Psoas muscle (tissue), 8 donors: ENCODE data around the gene IGFBPL1. TPM values are rescaled to one million over a fixed set of nuclear protein-coding genes. Genes with fewer than 3 reads are reported as not detected.

Source experiments
- ATAC-seq, 4 donors: fragments of 200-7000 bp; cut with Tn5 transposase; one replicate each; pipeline ENCODE4 v1.9.1; 2020; ENCODE audit warnings: moderate library complexity in 3 of 4, mild to moderate bottlenecking in 2 of 4
- DNase-seq, 2 donors: peaks; one replicate each; pipeline ENCODE4 v3.0.0-alpha.2; 2020
- H3K27ac ChIP-seq: fragments of 200-600 bp; one replicate; pipeline ENCODE4 v1.8.0; 2022
- H3K27me3 ChIP-seq, 3 donors: fragments of 200-600 bp in 1 of 3; one replicate each; pipeline versions ENCODE4 v1.6.1 to v1.8.0; 2013 to 2022; ENCODE audit warnings: low read length in 2 of 3, mild to moderate bottlenecking in 2 of 3, moderate library complexity in 1 of 3; ENCODE audit not compliant: insufficient read depth in 3 of 3
- H3K36me3 ChIP-seq, 2 donors: fragments of 200-600 bp in 1 of 2; one replicate each; pipeline versions ENCODE4 v1.6.1 to v1.8.0; 2013 to 2022; ENCODE audit warnings: low read depth in 1 of 2, mild to moderate bottlenecking in 1 of 2, moderate library complexity in 1 of 2; ENCODE audit not compliant: insufficient read depth in 1 of 2
- H3K4me1 ChIP-seq: fragments of 200-600 bp; one replicate; pipeline ENCODE4 v1.8.0; 2022
- H3K4me3 ChIP-seq: fragments of 200-600 bp; one replicate; pipeline ENCODE4 v1.8.0; 2022; ENCODE audit warnings: mild to moderate bottlenecking
- H3K9me3 ChIP-seq: fragments of 200-600 bp; one replicate; pipeline ENCODE4 v1.8.0; 2022
- WGBS, 3 donors: extraction: QIAGEN DNeasy Blood & Tissue Kit; methylation state at CpG; one replicate each; pipeline versions ENCODE4 v1.1.6 to v1.1.7; 2013; 5-methylcytosine and 5-hydroxymethylcytosine counted together
- intact Hi-C, 2 donors: fragments of 100-400 bp; cut with DNase I; formaldehyde crosslinking; loops; one replicate each; pipeline versions ENCODE4 v1.11.0 to v1.14.2; 2022
- polyA plus RNA-seq, 3 donors: library from polyadenylated mRNA; stranded (reverse); fragments of 200-250 nt; gene quantifications; one replicate each; pipeline ENCODE4 v1.2.3, GENCODE V29; 2013
- total RNA-seq, 4 donors: library from RNA; stranded (reverse); fragmentation: NEBNext Ultra II Directional in 2 of 4; extraction: Animal tissue kit (Norgen Biotek cat#: 25700) in 2 of 4; gene quantifications; one replicate each; pipeline versions ENCODE4 v1.2.1 to v1.2.4, GENCODE V29; 2021 to 2023
- TF ChIP-seq, protein P1 (sequence below): fragments of 200-600 bp; IDR thresholded peaks from one replicate; pipeline ENCODE4 v1.8.0; 2022; ENCODE audit warnings: antibody characterized with exemption
- donor health status: healthy with polysubstance abuse.
- donor health status: DM: no; HTN: no; CAD: no; lungs with moderate emphysema.
- donor health status: Bipolar disorder and iron deficiency.
- donor health status: healthy.
- donor health status: DM: yes; HTN: yes; CAD: no.
- donor health status: DM: no; HTN: no; CAD: no.
- donor health status: DM: no; HTN: no; CAD: no.
- donor health status: DM: yes; HTN: yes; CAD: no.

IGFBPL1 gene
- total and polyA plus RNA-seq, 7 donors = 0.10 to 0.51 (median 0.42) TPM; not detected in 4

DNA sequence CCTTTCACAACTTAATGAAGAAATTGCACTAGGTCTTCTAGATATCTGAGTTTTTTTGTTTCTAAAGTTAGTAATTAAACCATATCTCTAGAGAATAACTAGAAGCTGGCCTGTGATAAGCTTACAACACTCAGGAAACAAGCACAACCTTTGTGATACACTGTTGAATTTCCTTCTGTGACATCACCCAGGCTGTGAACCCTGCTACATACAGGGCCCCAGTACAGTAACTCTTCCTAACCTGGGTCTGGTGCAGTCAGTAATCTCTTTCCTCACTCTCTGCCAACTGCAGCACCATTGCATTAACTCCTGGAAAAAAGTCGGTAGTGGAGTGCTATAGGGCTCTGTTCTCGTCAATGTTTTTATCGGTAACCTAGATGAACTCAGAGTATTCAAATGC, 10.6 kb upstream of the IGFBPL1 start:
- 86 to 94% (median 90%) methylated on average over 3 of the region's 3 CpGs for WGBS, 3 donors
- no peak for DNase-seq
- H3K4me3 ChIP-seq = no peak overlapping the region
- H3K27ac ChIP-seq = no peak overlapping the region
- intact Hi-C loops = no loop called here
- no peak for ATAC-seq
- TF ChIP-seq, protein P1, sequence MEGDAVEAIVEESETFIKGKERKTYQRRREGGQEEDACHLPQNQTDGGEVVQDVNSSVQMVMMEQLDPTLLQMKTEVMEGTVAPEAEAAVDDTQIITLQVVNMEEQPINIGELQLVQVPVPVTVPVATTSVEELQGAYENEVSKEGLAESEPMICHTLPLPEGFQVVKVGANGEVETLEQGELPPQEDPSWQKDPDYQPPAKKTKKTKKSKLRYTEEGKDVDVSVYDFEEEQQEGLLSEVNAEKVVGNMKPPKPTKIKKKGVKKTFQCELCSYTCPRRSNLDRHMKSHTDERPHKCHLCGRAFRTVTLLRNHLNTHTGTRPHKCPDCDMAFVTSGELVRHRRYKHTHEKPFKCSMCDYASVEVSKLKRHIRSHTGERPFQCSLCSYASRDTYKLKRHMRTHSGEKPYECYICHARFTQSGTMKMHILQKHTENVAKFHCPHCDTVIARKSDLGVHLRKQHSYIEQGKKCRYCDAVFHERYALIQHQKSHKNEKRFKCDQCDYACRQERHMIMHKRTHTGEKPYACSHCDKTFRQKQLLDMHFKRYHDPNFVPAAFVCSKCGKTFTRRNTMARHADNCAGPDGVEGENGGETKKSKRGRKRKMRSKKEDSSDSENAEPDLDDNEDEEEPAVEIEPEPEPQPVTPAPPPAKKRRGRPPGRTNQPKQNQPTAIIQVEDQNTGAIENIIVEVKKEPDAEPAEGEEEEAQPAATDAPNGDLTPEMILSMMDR = no peak
- no peaks in the 10 kb centered on the region for H3K9me3 ChIP-seq
- no peaks in the 10 kb centered on the region for H3K36me3 ChIP-seq
- H3K27me3 ChIP-seq = peaks cover 0 to 2% (median 0%) of the 10 kb centered on the region in 3 donors
- no peaks in the 10 kb centered on the region for H3K4me1 ChIP-seq

- Histone ChIP-seq H3K27ac (no peak overlapping the region), H3K36me3 (no peaks in the 10 kb centered on the region), H3K4me1 (no peaks in the 10 kb centered on the region), H3K27me3 (peaks cover 0 to under 1% (median 0%) of the 10 kb centered on the region in 3 donors), H3K9me3 (no peaks in the 10 kb centered on the region), H3K4me3 (no peak overlapping the region)
- TF ChIP-seq, protein P1 = no peak
- DNase-seq (no peak), ATAC-seq (no peak)
- WGBS, 3 donors = 66 to 70% (median 67%) methylated on average over 3 of the region's 3 CpGs
- intact Hi-C loops = no loop called here
These were observed 10.1 kb upstream of the IGFBPL1 start for GRCh38 chr9:38434365-38434764.

DNA sequence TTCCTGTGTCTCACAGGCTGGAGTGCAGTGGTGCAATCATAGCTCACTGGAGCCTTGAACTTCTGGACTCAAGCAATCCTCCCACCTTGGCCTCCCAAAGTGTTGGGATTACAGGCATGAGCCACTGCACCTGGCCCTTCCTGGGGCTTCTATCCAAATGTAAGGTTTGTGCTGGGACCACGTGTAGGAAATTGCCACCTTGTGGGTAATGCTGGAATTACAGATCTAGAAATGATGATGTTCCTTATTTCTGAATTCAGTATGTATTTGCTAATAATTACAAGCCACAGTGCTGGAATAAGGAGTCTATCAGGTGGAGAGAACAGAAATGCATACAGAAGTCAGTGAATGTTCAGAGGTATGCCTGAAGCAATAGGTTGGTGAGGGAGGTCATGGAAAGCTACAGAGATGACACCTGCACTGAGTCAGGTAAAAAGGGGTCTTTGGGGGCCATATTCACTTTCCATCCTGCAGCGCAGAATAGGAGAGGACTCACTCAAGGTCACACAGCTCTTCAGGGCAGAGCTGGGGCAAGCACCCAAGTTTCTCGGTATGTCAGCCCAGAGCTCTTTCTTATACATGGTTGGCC, 8.8 kb upstream of the IGFBPL1 start:
- no peak overlapping the region for H3K4me3 ChIP-seq
- no peak for ATAC-seq
- TF ChIP-seq, protein P1 = peak; percentile 51
- intact Hi-C loops = no loop called here
- no peaks in the 10 kb centered on the region for H3K9me3 ChIP-seq
- no peaks in the 10 kb centered on the region for H3K36me3 ChIP-seq
- WGBS, 3 donors = 27 to 48% (median 29%) methylated on average over 3 of the region's 3 CpGs
- no peak overlapping the region for H3K27ac ChIP-seq
- DNase-seq = no peak
- no peaks in the 10 kb centered on the region for H3K27me3 ChIP-seq
- no peaks in the 10 kb centered on the region for H3K4me1 ChIP-seq

- no peaks in the 10 kb centered on the region for H3K36me3 ChIP-seq
- WGBS, 3 donors = 65 to 74% (median 66%) methylated on average over 4 of the region's 4 CpGs
- no peaks in the 10 kb centered on the region for H3K4me1 ChIP-seq
- intact Hi-C loops = no loop called here
- H3K9me3 ChIP-seq = no peaks in the 10 kb centered on the region
- no peak overlapping the region for H3K27ac ChIP-seq
- ATAC-seq (no peak), DNase-seq (no peak)
- peaks cover 0 to 16% (median 0%) of the 10 kb centered on the region in 3 donors for H3K27me3 ChIP-seq
- no peak overlapping the region for H3K4me3 ChIP-seq
- TF ChIP-seq, protein P1 = no peak
These were observed 6.9 kb upstream of the IGFBPL1 start for GRCh38 chr9:38431116-38431515.

GRCh38 chr9:38428062-38428461, 3.8 kb upstream of the IGFBPL1 start:
- intact Hi-C loops = no loop called here
- DNase-seq = no peak
- Histone ChIP-seq H3K36me3 (no peaks in the 10 kb centered on the region), H3K27me3 (peaks cover 7 to 44% (median 8%) of the 10 kb centered on the region in 3 donors), H3K27ac (no peak overlapping the region), H3K4me1 (peaks cover 4% of the 10 kb centered on the region), H3K4me3 (no peak overlapping the region), H3K9me3 (no peaks in the 10 kb centered on the region)
- ATAC-seq = no peak
- WGBS, 3 donors = 89% methylated on average over 1 of the region's 1 CpG
- TF ChIP-seq, protein P1 = no peak
